HG03159 (cell line): Measurements from ENCODE around the gene JPH2.
"Not testable (repeated sequence)": the region's sequence is repeated elsewhere in the genome, so short reads cannot be mapped to it uniquely, and the experiment has no call there.

ENCODE experiments used
- ATAC-seq: cut with Tn5 transposase; IDR thresholded peaks from one replicate; pipeline ENCODE4 v1.9.1; 2021; ENCODE audit warnings: mild to moderate bottlenecking, moderate library complexity; ENCODE audit not compliant: unreplicated experiment

JPH2 gene

DNA sequence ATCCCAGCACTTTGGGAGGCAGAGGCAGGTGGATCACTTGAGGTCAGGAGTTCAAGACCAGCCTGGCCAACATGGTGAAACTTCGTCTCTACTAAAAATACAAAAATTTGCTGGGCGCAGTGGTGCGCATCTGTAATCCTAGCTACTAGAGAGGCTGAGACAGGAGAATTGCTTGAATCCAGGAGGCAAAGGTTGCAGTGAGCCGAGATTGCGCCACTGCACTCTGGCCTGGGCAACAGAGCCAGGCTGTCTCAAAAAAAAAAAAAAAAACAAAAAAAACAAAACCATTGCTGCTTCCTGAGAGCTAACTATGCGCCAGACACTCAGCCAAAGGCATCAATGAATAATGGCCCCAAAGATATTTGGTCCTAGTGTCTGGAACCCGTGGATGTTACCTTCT is 57.7 kb downstream of the JPH2 start:
- ATAC-seq: not testable (repeated sequence)

- ATAC-seq: no peak
Measured at GRCh38 chr20:44126445-44126844, 60.5 kb downstream of the JPH2 start.

DNA sequence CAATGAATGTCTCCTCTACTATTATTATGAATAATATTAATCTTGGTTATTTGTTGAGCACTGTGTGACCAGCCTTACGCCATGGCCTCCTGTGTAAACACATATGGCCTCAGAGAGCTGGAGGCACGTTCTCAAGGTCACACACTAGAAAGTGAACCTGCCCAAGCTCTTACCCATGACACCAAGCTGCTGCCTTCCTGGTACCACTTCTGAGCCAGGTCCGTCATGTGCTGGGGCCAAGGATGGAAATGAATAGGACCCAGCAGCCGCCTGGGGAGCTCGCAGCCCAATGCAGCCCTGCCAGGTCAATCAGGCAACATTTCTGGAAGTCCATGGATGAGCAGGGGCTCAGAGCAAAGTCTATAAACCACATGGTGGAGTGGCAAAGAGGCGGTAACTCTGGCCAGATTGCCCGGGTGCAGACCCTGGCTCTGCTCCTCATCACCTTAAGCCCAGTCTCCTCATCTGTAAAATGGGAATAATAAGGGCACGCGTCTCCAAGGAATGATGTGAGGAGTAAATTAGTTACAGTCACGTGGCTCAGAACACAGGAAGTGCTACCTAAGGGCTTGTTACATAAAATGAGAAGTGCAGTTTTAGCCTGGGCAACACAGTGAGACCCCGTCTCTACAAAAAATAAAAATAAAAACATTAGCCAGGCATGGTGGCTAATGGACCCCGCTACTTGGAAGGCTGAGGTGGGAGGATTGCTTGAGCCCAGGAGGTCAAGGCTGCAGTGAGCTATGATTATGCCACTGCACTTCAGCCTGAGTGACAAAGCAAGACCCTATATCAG is 61.5 kb downstream of the JPH2 start:
- no peak for ATAC-seq

GRCh38 chr20:44123874-44124535 is 63.0 kb downstream of the JPH2 start:
- no peak for ATAC-seq

GRCh38 chr20:44123251-44123650 is 63.7 kb downstream of the JPH2 start:
- no peak for ATAC-seq

GRCh38 chr20:44120676-44121425 is 66.1 kb downstream of the JPH2 start:
- ATAC-seq: no peak

GRCh38 chr20:44118185-44119033 is 68.6 kb downstream of the JPH2 start:
- no peak for ATAC-seq

GRCh38 chr20:44117296-44118184 is 69.4 kb downstream of the JPH2 start:
- no peak for ATAC-seq

- no peak for ATAC-seq
Measured at GRCh38 chr20:44115762-44116644, 71.0 kb downstream of the JPH2 start.

GRCh38 chr20:44115181-44115580 is 71.8 kb downstream of the JPH2 start:
- no peak for ATAC-seq

DNA sequence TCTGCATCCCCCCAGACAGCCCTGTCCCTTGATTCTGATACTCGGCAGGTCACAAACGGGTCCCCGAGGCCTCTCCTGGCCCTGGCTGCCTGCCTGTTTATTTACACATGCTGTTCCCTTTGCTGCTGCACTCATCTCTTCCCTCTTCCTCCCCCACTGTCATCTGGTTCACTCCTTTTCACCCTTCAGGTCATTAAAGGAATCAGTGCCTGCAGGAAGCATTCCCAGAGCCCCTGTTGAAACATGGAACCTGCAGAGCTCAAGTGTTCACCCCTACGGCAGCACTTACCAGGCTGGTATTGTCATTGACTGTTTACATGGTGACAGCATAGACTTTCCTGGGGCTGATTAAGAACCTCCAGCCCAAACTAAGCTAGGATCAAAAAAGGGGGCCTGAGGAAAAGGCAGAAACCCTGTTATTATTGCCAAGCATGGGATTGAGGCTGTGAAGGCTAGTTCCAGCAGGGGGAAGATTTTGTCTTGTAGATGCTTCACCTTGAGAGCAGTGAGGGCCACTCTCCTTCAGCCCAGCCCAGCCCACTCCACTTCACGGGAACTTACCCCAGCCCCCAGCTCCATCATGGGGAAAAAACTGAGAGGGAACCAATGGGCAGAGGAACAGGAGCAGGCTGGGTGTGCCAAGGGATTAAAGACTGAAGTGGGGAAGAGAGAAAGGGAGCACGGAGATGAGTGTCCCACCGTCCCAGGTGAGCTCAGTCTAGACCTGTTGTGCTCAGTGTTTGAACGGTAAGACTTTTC is 73.2 kb downstream of the JPH2 start:
- ATAC-seq: no peak

GRCh38 chr20:44112889-44113617 is 73.9 kb downstream of the JPH2 start:
- no peak for ATAC-seq

DNA sequence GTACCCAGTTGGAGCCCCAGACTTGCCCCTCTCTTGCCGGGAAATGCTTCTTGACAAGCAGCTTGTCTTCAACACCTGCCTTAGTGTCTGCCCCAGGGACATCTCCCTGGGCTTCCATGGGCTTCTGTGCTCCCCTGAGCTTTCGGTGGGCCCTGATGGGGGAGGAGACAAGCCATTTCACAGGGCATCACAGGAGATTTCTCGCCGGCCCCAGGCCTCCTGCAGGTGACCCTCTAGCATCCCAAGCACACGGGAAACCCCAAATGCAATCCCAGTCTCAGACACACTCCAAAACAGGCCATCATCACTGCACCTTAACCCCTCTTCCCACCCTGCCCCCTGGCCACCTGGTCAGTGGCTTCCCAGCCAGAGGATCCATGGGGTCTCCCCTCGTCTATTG is 74.5 kb downstream of the JPH2 start:
- ATAC-seq: no peak

DNA sequence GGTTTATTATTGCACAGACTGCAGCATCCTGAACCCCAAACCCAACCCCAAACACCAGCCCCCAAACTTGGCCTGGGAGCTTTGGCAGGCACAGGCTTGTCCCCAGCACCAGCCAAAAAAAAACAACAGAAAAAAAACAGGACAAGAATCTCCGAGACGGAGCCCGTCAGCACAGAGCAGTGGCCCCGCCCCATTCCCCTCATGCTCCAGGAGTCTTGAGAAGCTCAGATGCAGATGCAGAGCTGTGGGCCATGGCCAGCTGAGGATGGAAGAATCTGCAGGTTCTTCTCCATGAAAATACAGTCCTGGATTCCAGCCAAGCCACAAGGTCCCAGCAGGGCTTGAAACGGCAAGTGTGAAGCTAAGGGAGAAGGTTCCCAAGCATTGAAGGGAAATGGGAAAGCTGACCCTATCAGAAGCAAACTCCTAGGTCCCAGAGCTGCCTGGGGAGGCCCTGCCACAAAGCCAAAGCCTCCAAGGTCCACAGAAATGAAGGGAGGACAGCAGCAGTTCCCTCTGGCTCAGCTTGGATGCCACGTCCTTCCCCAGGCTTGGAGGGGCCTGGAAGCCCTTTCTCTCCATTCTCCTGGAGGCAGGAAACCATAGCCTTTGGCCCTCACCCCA is 75.2 kb downstream of the JPH2 start:
- ATAC-seq: no peak

DNA sequence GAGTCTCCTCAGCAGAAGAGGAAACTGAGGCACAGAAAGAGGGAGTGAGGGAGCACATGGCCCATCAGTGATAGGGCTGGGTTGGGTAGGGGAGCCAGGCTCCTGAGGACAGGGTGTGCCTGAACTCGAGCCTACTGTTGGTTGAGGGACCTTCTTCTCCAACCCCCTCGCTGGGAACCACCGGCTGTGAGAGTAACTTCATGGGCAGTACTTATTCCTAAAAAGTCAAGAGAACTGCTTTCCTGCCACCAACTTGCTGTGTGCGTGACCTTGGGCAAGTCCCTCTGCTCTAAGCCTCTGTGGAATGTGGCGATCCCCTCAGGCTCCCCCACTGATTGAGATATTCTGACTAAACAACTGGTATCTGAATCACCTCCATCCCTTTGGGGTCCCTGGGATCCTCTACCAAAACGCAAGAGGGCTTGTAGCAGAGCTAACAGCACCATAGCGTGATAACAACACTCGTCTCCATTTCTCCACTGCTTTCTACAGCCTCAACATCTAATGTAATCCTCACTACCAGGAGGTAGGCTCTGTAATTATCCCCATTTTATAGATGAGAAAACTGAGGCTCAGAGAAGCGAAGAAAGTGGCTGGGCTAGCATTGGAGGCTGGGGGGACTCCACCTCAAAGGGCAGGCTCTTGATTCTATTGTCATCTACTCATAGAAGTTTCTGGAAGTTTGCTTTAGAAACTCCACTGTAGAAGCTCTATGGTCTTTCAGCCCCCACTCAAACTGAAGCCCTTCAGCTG is 76.0 kb downstream of the JPH2 start:
- no peak for ATAC-seq

GRCh38 chr20:44109951-44110361 is 77.0 kb downstream of the JPH2 start:
- no peak for ATAC-seq
